ENCODE measurements around the gene ENOX1. TPM values are rescaled to one million over a fixed set of nuclear protein-coding genes. Genes with fewer than 3 reads are reported as not detected.

The ENOX1 gene
- polyA plus RNA-seq, 3 donors = 0.04 TPM; not detected in 2

- DNase-seq = no peak
- H3K27ac Mint-ChIP-seq = no peak overlapping the region
- no peaks in the 10 kb centered on the region for H3K27me3 ChIP-seq (ENCODE audit: control insufficient read depth in 2 of 2, insufficient read depth in 2 of 2, low read length in 2 of 2)
Observed at GRCh38 chr13:43648733-43649132, 138.0 kb downstream of the ENOX1 start.

GRCh38 chr13:43647471-43647870 is 139.3 kb downstream of the ENOX1 start:
- intact Hi-C loops (cut with micrococcal nuclease) = no loop called here
- H3K4me3 Mint-ChIP-seq = no peak overlapping the region
- H3K9me3 ChIP-seq (replicated peaks in 1 of 2; ENCODE audit: control insufficient read depth in 1 of 2, insufficient read depth in 1 of 2, low read length in 2 of 2) = no peaks in the 10 kb centered on the region
- H3K9ac ChIP-seq (ENCODE audit: insufficient read depth, low read length, poor library complexity, severe bottlenecking) = no peak overlapping the region
- H4K20me1 ChIP-seq (ENCODE audit: insufficient read depth, low read length) = no peaks in the 10 kb centered on the region
- WGBS (ENCODE audit: insufficient coverage) = no CpG with 5 or more reads among the region's 2 CpGs
- peaks cover 0 to 2% (median 1%) of the 10 kb centered on the region in 3 donors for H3K27me3 Mint-ChIP-seq (ENCODE audit: low read depth in 3 of 3)
- TF ChIP-seq CTCF (IDR thresholded peaks at IDR 0.05) = no peak
- H3K27ac ChIP-seq (ENCODE audit: low read depth in 1 of 2, low read length in 2 of 2) = no peak overlapping the region
- H3K4me3 ChIP-seq (replicated peaks in 1 of 3; ENCODE audit: low read depth in 2 of 3, low read length in 3 of 3) = no peak overlapping the region
- H3K27me3 ChIP-seq (ENCODE audit: control insufficient read depth in 2 of 2, insufficient read depth in 2 of 2, low read length in 2 of 2) = no peaks in the 10 kb centered on the region
- no peak overlapping the region for H2AFZ ChIP-seq (ENCODE audit: insufficient read depth, low read depth, low read length, poor library complexity, severe bottlenecking)
- H3K4me2 ChIP-seq (replicated peaks; ENCODE audit: extremely low read depth, low read length, poor library complexity, severe bottlenecking) = no peak overlapping the region
- no peak for DNase-seq
- no peaks in the 10 kb centered on the region for H3K36me3 ChIP-seq (replicated peaks in 1 of 2; ENCODE audit: control insufficient read depth in 1 of 2, insufficient read depth in 2 of 2, low read length in 2 of 2)
- no peaks in the 10 kb centered on the region for H3K36me3 Mint-ChIP-seq
- peaks cover 0 to 12% (median 0%) of the 10 kb centered on the region in 7 donors for H3K9me3 Mint-ChIP-seq
- H3K79me2 ChIP-seq (ENCODE audit: insufficient read depth, low read length) = no peaks in the 10 kb centered on the region
- no peaks in the 10 kb centered on the region for H3K4me1 ChIP-seq (ENCODE audit: control insufficient read depth in 1 of 2, insufficient read depth in 2 of 2, low read length in 2 of 2)
- no peak overlapping the region for H3K27ac Mint-ChIP-seq
- H3K4me1 Mint-ChIP-seq = no peaks in the 10 kb centered on the region

More at GRCh38 chr13:43648733-43649132, 138.0 kb downstream of the ENOX1 start:
- 83% methylated on average over 2 of the region's 5 CpGs for WGBS (ENCODE audit: insufficient coverage)
- H3K4me1 Mint-ChIP-seq = no peaks in the 10 kb centered on the region
- peaks cover 0 to 2% (median 1%) of the 10 kb centered on the region in 3 donors for H3K27me3 Mint-ChIP-seq (ENCODE audit: low read depth in 3 of 3)
- Histone ChIP-seq H2AFZ (ENCODE audit: insufficient read depth, low read depth, low read length, poor library complexity, severe bottlenecking) (no peak overlapping the region), H3K4me3 (replicated peaks in 1 of 3; ENCODE audit: low read depth in 2 of 3, low read length in 3 of 3) (no peak overlapping the region), H3K4me1 (ENCODE audit: control insufficient read depth in 1 of 2, insufficient read depth in 2 of 2, low read length in 2 of 2) (no peaks in the 10 kb centered on the region), H3K4me2 (replicated peaks; ENCODE audit: extremely low read depth, low read length, poor library complexity, severe bottlenecking) (no peak overlapping the region), H3K36me3 (replicated peaks in 1 of 2; ENCODE audit: control insufficient read depth in 1 of 2, insufficient read depth in 2 of 2, low read length in 2 of 2) (no peaks in the 10 kb centered on the region), H3K27ac (ENCODE audit: low read depth in 1 of 2, low read length in 2 of 2) (no peak overlapping the region), H3K79me2 (ENCODE audit: insufficient read depth, low read length) (no peaks in the 10 kb centered on the region), H3K9ac (ENCODE audit: insufficient read depth, low read length, poor library complexity, severe bottlenecking) (no peak overlapping the region), H3K9me3 (replicated peaks in 1 of 2; ENCODE audit: control insufficient read depth in 1 of 2, insufficient read depth in 1 of 2, low read length in 2 of 2) (no peaks in the 10 kb centered on the region), H4K20me1 (ENCODE audit: insufficient read depth, low read length) (no peaks in the 10 kb centered on the region)
- H3K9me3 Mint-ChIP-seq = peaks cover 0 to 12% (median 0%) of the 10 kb centered on the region in 7 donors
- TF ChIP-seq CTCF (IDR thresholded peaks at IDR 0.05) = no peak
- no peak overlapping the region for H3K4me3 Mint-ChIP-seq
- intact Hi-C loops (cut with micrococcal nuclease) = no loop called here
- no peaks in the 10 kb centered on the region for H3K36me3 Mint-ChIP-seq
